Activated CD4-positive, alpha-beta T cell treated with anti-CD3 and anti-CD28 coated beads for 36 hours (primary cell): ENCODE data around the gene RAD51AP1. TPM values are rescaled to one million over a fixed set of nuclear protein-coding genes. Genes with fewer than 3 reads are reported as not detected.
"Not testable (repeated sequence)": the region's sequence is repeated elsewhere in the genome, so short reads cannot be mapped to it uniquely, and the experiment has no call there.

Source experiments
- ATAC-seq: fragments of 200-7000 bp; cut with Tn5 transposase; one replicate; pipeline ENCODE4 v1.10.0; 2021; ENCODE audit warnings: mild to moderate bottlenecking, moderate library complexity
- CTCF ChIA-PET: fragments of 350-600 bp; sonication (Branson Sonifier 250); formaldehyde crosslinking; loops from one replicate; lab custom pipeline; 2021; ENCODE audit warnings: antibody characterized with exemption; lab: Charles Lee
- POLR2A ChIA-PET: fragments of 350-600 bp; sonication (Branson Sonifier 250); formaldehyde crosslinking; loops from one replicate; lab custom pipeline; 2021; ENCODE audit warnings: antibody characterized with exemption, inconsistent platforms; lab: Charles Lee
- DNase-seq: peaks from one replicate; pipeline ENCODE4 v3.0.0-alpha.2; 2020
- H3K27ac Mint-ChIP-seq: one replicate; pipeline ENCODE4 v1.8.0; 2021; ENCODE audit warnings: mixed read lengths
- H3K27me3 Mint-ChIP-seq: one replicate; pipeline ENCODE4 v1.8.0; 2021; ENCODE audit warnings: mixed read lengths
- H3K36me3 Mint-ChIP-seq: one replicate; pipeline ENCODE4 v1.8.0; 2021; ENCODE audit warnings: low read depth, mixed read lengths
- H3K4me1 Mint-ChIP-seq: one replicate; pipeline ENCODE4 v1.8.0; 2021; ENCODE audit warnings: mixed read lengths
- H3K4me3 Mint-ChIP-seq: one replicate; pipeline ENCODE4 v1.8.0; 2021; ENCODE audit warnings: mild to moderate bottlenecking, moderate library complexity, mixed read lengths
- H3K9me3 Mint-ChIP-seq: one replicate; pipeline ENCODE4 v1.8.0; 2021; ENCODE audit warnings: low read depth, mixed read lengths
- intact Hi-C, 2 experiments: fragments of 100-400 bp; cut with DNase I in 1 of 2; cut with micrococcal nuclease in 1 of 2; formaldehyde crosslinking; loops; one replicate each; pipeline versions ENCODE4 v1.14.2 to v1.15.1; 2022 to 2024; cut with DNase I, micrococcal nuclease
- total RNA-seq, 2 experiments: library from RNA; stranded (reverse); gene quantifications; one replicate each; pipeline ENCODE4 v1.2.3, GENCODE V29; 2021

Gene RAD51AP1
- total RNA-seq, 2 experiments from 2014 or later, result 44.6 to 50.9 TPM

DNA sequence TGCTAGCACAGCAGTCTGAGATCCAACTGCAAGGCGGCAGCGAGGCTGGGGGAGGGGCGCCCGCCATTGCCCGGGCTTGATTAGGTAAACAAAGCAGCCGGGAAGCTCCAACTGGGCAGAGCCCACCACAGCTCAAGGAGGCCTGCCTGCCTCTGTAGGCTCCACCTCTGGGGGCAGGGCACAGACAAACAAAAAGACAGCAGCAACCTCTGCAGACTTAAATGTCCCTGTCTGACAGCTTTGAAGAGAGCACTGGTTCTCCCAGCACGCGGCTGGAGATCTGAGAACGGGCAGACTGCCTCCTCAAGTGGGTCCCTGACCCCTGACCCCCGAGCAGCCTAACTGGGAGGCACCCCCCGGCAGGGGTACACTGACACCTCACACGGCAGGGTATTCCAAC is 29.4 kb upstream of the RAD51AP1 start:
- ATAC-seq, H3K9me3 Mint-ChIP-seq, CTCF ChIA-PET, DNase-seq, H3K27me3 Mint-ChIP-seq, H3K36me3 Mint-ChIP-seq, H3K27ac Mint-ChIP-seq, H3K4me3 Mint-ChIP-seq: not testable (repeated sequence)
- POLR2A ChIA-PET, result interaction anchor here (0.7 kb wide), 1 partner anchor 194 kb away, joined by 4 read pairs; no protein-coding TSS in a partner anchor
- H3K4me1 Mint-ChIP-seq, result peaks cover 29% of the 10 kb centered on the region
- intact Hi-C loops, result loop anchor here (5.0 to 10.0 kb wide), 5 partner anchors 52 to 754 kb away; partner anchors contain the start of genes CRACR2A (in 1 of the 2) and PARP11 (in 1 of the 2)

DNA sequence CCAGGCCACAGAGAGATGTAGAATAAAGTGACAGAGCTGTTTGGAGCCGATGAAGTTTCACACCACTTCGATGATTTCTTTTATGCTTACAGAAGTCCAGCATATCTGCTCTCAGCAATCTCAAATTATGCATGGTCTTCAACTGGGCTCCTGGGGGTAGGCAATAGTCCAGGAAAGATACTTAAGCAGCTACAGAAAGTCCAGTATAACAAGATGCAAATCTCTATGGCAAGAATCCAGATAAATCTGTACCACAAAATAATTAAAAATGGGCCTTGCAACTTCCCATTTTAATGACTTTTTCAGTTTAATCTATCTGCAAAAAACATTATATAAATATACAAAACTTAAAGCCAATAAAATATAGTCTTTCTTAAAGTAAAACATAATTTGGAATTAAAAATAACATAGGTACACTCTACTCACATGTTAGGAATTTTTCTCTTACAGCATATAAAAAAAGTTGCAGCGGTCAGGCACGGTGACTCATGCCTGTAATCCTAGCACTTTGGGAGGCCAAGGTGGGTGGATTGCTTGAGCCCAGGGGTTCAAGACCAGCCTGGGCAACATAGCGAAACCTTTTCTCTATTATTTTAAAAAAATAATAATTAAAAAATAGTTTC is 20.5 kb upstream of the RAD51AP1 start:
- Mint-ChIP-seq H3K36me3 (peaks cover 31% of the 10 kb centered on the region), H3K4me1 (no peaks in the 10 kb centered on the region), H3K27me3 (no peaks in the 10 kb centered on the region), H3K9me3 (no peaks in the 10 kb centered on the region), H3K27ac (no peak overlapping the region), H3K4me3 (no peak overlapping the region)
- ChIA-PET POLR2A (no interaction called here), CTCF (no interaction called here)
- DNase-seq (no peak), ATAC-seq (no peak)
- intact Hi-C loops, result no loop called here

DNA sequence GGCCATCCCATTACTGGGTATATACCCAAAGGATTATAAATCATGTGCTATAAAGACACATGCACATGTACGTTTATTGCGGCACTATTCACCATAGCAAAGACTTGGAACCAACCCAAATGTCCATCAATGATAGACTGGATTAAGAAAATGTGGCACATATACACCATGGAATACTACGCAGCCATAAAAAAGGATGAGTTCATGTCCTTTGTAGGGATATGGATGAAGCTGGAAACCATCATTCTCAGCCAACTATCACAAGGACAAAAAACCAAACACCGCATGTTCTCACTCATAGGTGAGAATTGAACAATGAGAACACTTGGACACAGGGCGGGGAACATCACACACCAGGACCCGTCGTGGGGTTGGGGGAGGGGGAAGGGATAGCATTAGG is 15.2 kb upstream of the RAD51AP1 start:
- POLR2A ChIA-PET, DNase-seq, H3K27ac Mint-ChIP-seq, ATAC-seq, H3K9me3 Mint-ChIP-seq, intact Hi-C loops, H3K27me3 Mint-ChIP-seq, H3K4me3 Mint-ChIP-seq, H3K4me1 Mint-ChIP-seq: not testable (repeated sequence)
- CTCF ChIA-PET, result interaction anchor here (1.6 to 6.1 kb wide), 2 partner anchors 16 to 101 kb away, joined by 4 to 47 read pairs; no protein-coding TSS in a partner anchor
- peaks cover 25% of the 10 kb centered on the region for H3K36me3 Mint-ChIP-seq

DNA sequence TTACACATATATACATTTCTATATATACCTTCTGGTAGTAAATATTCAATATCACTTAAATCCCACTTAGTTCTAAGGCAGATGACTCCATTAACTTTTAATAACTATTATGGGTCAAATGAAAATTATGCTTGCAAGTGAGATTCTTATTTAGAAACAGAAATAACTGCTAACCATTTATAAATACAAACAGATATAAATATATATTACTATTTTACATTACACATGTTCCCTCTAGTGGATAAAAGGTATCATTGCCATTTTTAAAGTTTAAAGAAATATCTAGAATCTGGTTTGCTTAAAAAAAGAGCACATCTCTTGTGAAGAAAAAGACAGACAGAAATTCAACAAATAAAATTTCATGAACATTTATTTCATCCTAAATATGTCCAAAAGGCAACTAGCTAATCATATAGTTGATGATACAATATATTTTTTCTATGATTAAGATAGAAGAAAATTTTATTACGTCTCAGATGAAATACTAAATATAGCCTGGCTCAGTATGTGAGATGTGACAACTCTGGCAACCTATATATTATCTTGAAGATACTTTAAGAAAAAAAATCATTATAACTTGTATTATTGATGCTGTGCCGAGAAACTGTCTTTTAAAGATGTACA is 11.7 kb upstream of the RAD51AP1 start:
- no peak overlapping the region for H3K27ac Mint-ChIP-seq
- CTCF ChIA-PET, result interaction anchor here (0.6 to 6.1 kb wide), 14 partner anchors 9 to 217 kb away, joined by 3 to 47 read pairs (median 4); no protein-coding TSS in a partner anchor
- H3K36me3 Mint-ChIP-seq, result peaks cover 17% of the 10 kb centered on the region
- H3K4me3 Mint-ChIP-seq, result no peak overlapping the region
- DNase-seq (no peak), ATAC-seq (no peak)
- POLR2A ChIA-PET, result no interaction called here
- intact Hi-C loops, result loop anchor here (1.0 to 5.0 kb wide), 4 partner anchors 106 to 640 kb away; no protein-coding TSS in a partner anchor
- H3K4me1 Mint-ChIP-seq, result peaks cover 5% of the 10 kb centered on the region
- no peaks in the 10 kb centered on the region for H3K27me3 Mint-ChIP-seq
- no peaks in the 10 kb centered on the region for H3K9me3 Mint-ChIP-seq

DNA sequence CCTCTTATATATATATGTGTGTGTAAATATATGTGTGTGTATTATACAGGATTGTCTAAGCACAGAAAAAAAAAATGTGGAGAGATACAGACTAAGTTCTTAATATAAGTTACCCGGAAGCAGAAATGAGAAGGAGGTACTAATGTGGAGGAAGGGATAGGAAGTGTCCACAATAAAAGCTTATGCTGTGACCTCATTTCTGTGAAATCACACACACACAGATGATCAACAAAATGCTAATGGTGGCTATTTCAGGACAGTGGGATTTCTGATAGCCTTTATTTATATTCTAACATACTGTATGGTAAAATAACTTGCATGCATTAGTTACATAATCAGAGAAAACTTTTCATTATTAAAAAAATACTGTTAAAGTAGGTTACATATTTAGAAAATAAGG is 8.5 kb upstream of the RAD51AP1 start:
- Mint-ChIP-seq H3K27ac (peak overlapping the region; percentile 62), H3K9me3 (no peaks in the 10 kb centered on the region), H3K27me3 (no peaks in the 10 kb centered on the region), H3K4me1 (peaks cover 5% of the 10 kb centered on the region), H3K36me3 (peaks cover 5% of the 10 kb centered on the region), H3K4me3 (no peak overlapping the region)
- POLR2A ChIA-PET, result interaction anchor here (0.6 kb wide), 1 partner anchor 1713 kb away, joined by 10 read pairs; no protein-coding TSS in a partner anchor
- intact Hi-C loops, result no loop called here
- ATAC-seq (no peak), DNase-seq (no peak)
- CTCF ChIA-PET, result interaction anchor here (0.9 to 2.8 kb wide), 8 partner anchors 10 to 132 kb away, joined by 3 to 13 read pairs (median 5); no protein-coding TSS in a partner anchor

DNA sequence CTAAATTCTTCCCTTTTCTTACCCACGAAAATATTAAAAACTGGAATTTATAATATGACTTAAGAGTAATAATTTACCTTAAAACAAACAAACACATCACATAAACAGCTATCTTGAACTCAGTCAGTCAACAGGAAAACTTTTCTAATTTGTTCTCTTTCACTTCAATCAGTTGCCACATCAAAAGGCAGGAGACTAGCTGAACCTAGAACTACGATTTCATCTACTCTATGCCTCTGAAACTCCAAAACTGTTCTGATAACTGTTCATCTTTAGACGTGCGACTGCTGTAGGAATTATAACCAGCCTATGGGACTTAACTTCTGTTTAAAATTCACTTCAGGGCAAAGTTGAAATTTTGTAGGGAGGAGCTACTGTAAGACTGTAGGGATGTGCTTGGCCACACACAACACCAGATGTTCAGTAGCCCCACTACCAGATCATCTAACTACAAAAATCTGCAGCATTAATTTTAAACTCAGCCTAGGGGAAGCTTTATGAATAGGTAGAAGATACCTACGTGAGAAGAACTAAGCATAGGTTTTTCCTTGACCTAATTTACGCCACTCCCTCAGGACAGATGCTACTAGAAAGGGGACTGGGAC is 7.6 kb upstream of the RAD51AP1 start:
- intact Hi-C loops, result no loop called here
- Mint-ChIP-seq H3K4me3 (no peak overlapping the region), H3K9me3 (no peaks in the 10 kb centered on the region), H3K27ac (no peak overlapping the region), H3K4me1 (peaks cover 5% of the 10 kb centered on the region), H3K27me3 (no peaks in the 10 kb centered on the region), H3K36me3 (peaks cover 3% of the 10 kb centered on the region)
- ChIA-PET CTCF (interaction anchor here (0.6 to 2.8 kb wide), 12 partner anchors 9 to 1748 kb away, joined by 3 to 13 read pairs (median 4); no protein-coding TSS in a partner anchor), POLR2A (interaction anchor here (0.6 to 0.7 kb wide), 2 partner anchors 66 to 278 kb away, joined by 3 read pairs; no protein-coding TSS in a partner anchor)
- no peak for DNase-seq
- peak; percentile 44 for ATAC-seq

DNA sequence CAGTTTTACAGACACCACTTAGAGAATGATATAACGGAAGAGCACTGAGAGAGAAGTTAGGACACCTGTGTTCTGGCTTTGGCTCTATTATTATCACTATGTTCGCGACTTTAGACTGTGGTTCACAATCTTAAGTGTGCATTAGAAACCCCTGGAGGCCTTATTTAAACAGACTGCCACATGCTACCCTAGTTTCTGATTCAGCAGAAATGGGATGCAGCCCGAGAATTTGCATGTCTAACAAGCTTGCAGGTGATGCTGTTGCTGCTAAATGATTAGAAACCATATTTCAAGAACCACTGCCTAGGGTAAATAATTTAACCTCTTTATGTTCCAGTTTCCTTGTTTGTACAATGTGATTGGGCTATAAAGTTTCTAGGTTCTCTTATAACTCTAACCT is 3.6 kb upstream of the RAD51AP1 start:
- intact Hi-C loops, result loop anchor here in 1 of 2 experiments (5.0 kb wide), 2 partner anchors 38 to 538 kb away; no protein-coding TSS in a partner anchor
- Mint-ChIP-seq H3K27me3 (no peaks in the 10 kb centered on the region), H3K36me3 (no peaks in the 10 kb centered on the region), H3K4me1 (peaks cover 22% of the 10 kb centered on the region), H3K4me3 (no peak overlapping the region), H3K27ac (no peak overlapping the region), H3K9me3 (no peaks in the 10 kb centered on the region)
- ATAC-seq (no peak), DNase-seq (no peak)
- ChIA-PET CTCF (interaction anchor here (1.0 to 1.1 kb wide), 3 partner anchors 8 to 113 kb away, joined by 3 to 5 read pairs (median 3); no protein-coding TSS in a partner anchor), POLR2A (no interaction called here)

DNA sequence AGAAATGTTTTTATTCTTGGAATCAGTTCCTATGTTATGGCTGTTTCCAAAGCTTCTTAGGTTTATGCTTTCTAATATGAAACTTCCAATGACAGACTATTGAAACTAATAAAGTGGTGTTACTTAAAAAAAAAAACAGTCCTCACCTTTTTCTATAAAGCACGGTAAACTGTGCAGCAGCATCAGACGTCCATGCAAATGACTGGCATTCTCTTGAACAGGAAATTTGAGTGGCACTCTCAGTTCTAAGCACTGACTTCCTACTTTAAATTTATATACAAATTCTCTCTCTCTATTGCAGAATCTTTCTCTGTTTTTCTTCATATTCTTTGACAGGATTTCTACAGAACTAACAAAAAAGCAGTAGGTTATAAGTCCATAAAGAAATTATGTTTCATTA is 2.8 kb upstream of the RAD51AP1 start:
- CTCF ChIA-PET, result interaction anchor here (1.0 to 1.1 kb wide), 3 partner anchors 9 to 114 kb away, joined by 3 to 5 read pairs (median 3); no protein-coding TSS in a partner anchor
- no peak for ATAC-seq
- POLR2A ChIA-PET, result no interaction called here
- Mint-ChIP-seq H3K4me1 (peaks cover 23% of the 10 kb centered on the region), H3K27me3 (no peaks in the 10 kb centered on the region), H3K9me3 (no peaks in the 10 kb centered on the region), H3K4me3 (no peak overlapping the region), H3K27ac (no peak overlapping the region), H3K36me3 (no peaks in the 10 kb centered on the region)
- intact Hi-C loops, result loop anchor here in 1 of 2 experiments (5.0 kb wide), 2 partner anchors 39 to 539 kb away; no protein-coding TSS in a partner anchor
- DNase-seq, result no peak

DNA sequence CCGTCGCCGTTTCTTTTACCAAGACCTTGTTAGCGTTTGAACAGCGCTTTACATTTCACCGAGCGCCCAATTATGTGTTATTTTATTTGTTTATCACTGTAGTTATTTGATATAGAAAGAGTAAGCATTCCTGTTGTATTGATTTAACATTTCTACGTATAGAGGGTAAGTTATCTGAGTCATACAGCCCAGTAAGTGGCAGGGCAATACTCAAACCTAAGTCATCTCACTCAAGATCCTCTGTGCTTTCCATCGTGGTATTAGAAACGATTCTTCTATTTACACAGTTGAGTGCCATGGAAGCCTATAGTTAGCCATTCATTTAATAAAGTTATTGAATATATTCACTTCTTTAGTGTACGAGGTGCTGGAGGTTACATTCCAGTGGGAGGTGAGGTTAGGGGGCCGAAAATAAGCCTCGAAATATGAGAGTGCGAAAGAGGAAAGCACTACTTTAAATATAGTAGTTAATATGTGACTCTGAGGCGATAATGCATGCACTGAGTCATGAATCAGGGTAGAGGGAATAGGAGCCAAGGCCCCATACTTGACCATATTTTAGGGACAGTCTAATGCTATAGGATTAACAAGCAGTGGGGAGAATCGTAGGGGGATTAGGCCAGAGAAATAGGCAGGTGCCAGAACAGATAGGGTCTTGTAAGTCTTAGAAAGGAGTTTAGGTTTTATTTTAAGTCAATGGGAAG is 629 bp downstream of the RAD51AP1 start:
- DNase-seq (no peak), ATAC-seq (peak; percentile 32)
- CTCF ChIA-PET, result no interaction called here
- no peaks in the 10 kb centered on the region for H3K27me3 Mint-ChIP-seq
- peak overlapping the region; percentile 91 for H3K4me3 Mint-ChIP-seq
- peaks cover 26% of the 10 kb centered on the region for H3K4me1 Mint-ChIP-seq
- H3K36me3 Mint-ChIP-seq, result peaks cover 14% of the 10 kb centered on the region
- POLR2A ChIA-PET, result interaction anchor here (0.5 kb wide), 1 partner anchor 242 kb away, joined by 3 read pairs; no protein-coding TSS in a partner anchor
- intact Hi-C loops, result loop anchor here (2.0 to 5.0 kb wide), 3 partner anchors 42 to 667 kb away; partner anchors contain the start of gene PARP11 (in 1 of the 2)
- H3K9me3 Mint-ChIP-seq, result no peaks in the 10 kb centered on the region
- peak overlapping the region; percentile 96 for H3K27ac Mint-ChIP-seq

DNA sequence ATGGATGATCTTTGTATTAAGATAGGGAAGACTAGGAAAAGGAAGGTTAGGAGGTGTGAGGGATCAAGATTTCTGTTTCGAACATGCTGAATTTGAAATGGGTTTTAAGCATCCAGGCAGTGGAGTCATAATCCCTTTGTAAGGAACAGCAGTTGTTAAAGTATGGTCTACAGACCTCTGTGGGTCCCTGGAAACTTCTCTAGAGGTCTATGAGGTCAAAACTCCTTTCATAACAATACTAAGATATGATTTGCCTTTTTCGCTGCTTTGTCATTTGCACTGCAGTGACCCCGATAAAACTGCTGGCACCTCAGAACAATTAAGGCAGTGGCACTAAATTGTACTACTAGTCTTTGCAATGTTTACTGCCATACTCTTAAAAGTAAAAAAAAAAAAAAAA is 1.5 kb downstream of the RAD51AP1 start:
- POLR2A ChIA-PET, result interaction anchor here (0.6 kb wide), 2 partner anchors 205 to 216 kb away, joined by 4 to 5 read pairs; no protein-coding TSS in a partner anchor
- Mint-ChIP-seq H3K27me3 (no peaks in the 10 kb centered on the region), H3K4me1 (peaks cover 26% of the 10 kb centered on the region), H3K36me3 (peaks cover 22% of the 10 kb centered on the region), H3K4me3 (peak overlapping the region; percentile 91), H3K9me3 (no peaks in the 10 kb centered on the region), H3K27ac (peak overlapping the region; percentile 96)
- CTCF ChIA-PET, result interaction anchor here (1.3 kb wide), 2 partner anchors 9 to 16 kb away, joined by 3 to 6 read pairs; no protein-coding TSS in a partner anchor
- DNase-seq, result no peak
- ATAC-seq, result no peak
- intact Hi-C loops, result no loop called here
